MCF 10A (cell line): Measurements from ENCODE around the gene DYNLL1. TPM values are rescaled to one million over a fixed set of nuclear protein-coding genes. Genes with fewer than 3 reads are reported as not detected.

Experiments
- BruUV-seq: library from RNA; stranded (reverse); fragments of 400-500 nt; replicated peaks from 2 replicates; lab custom pipeline; 2021; lab: Mats Ljungman, UMichigan
- CTCF ChIA-PET: fragments of 300-600 bp; sonication (Branson Sonifier 250); formaldehyde crosslinking; extraction: SDS; loops from one replicate; lab custom pipeline; 2021; ENCODE audit warnings: antibody characterized with exemption, inconsistent platforms; lab: Yijun Ruan, JAX
- POLR2A ChIA-PET: fragments of 300-600, 350-650 bp; sonication (Branson Sonifier 250); formaldehyde crosslinking; extraction: SDS; loops from one replicate; lab custom pipeline; 2020; ENCODE audit warnings: antibody characterized with exemption, inconsistent platforms; lab: Yijun Ruan, JAX
- DNase-seq: peaks from one replicate; pipeline ENCODE4 v3.0.0-alpha.2; 2018; ENCODE audit not compliant: unreplicated experiment
- H3K27ac Mint-ChIP-seq: one replicate; pipeline ENCODE4 v1.8.0; 2022; ENCODE audit warnings: mild to moderate bottlenecking, low read depth, mixed read lengths; ENCODE audit not compliant: unreplicated experiment
- H3K27me3 Mint-ChIP-seq: one replicate; pipeline ENCODE4 v1.8.0; 2022; ENCODE audit warnings: mixed read lengths; ENCODE audit not compliant: insufficient read depth, unreplicated experiment
- H3K36me3 Mint-ChIP-seq: one replicate; pipeline ENCODE4 v1.8.0; 2022; ENCODE audit warnings: mild to moderate bottlenecking, moderate library complexity, mixed read lengths; ENCODE audit not compliant: insufficient read depth, unreplicated experiment
- H3K4me1 Mint-ChIP-seq: one replicate; pipeline ENCODE4 v1.8.0; 2022; ENCODE audit warnings: mixed read lengths; ENCODE audit not compliant: insufficient read depth, unreplicated experiment
- H3K4me3 Mint-ChIP-seq: one replicate; pipeline ENCODE4 v1.8.0; 2022; ENCODE audit warnings: mild to moderate bottlenecking, moderate library complexity, mixed read lengths; ENCODE audit not compliant: unreplicated experiment
- H3K9me3 Mint-ChIP-seq: one replicate; pipeline ENCODE4 v1.8.0; 2022; ENCODE audit warnings: mixed read lengths; ENCODE audit not compliant: unreplicated experiment
- CTCF ChIP-seq: fragments of 200-600 bp; IDR thresholded peaks from one replicate; pipeline ENCODE4 v1.8.0; 2022; ENCODE audit warnings: antibody characterized with exemption, mild to moderate bottlenecking; ENCODE audit not compliant: unreplicated experiment
- intact Hi-C: fragments of 100-400 bp; cut with micrococcal nuclease; formaldehyde crosslinking; loops from 2 replicates; pipeline ENCODE4 v1.14.1; 2022
- total RNA-seq: library from RNA; stranded (reverse); gene quantifications from 2 replicates; pipeline ENCODE4 v1.2.3, GENCODE V29; 2022

The DYNLL1 gene
- total RNA-seq, 1 experiment from 2014 or later: 247 TPM

- no peak for TF ChIP-seq CTCF
- no peak for DNase-seq
- Mint-ChIP-seq H3K4me1 (peaks cover 6% of the 10 kb centered on the region), H3K4me3 (no peak overlapping the region), H3K36me3 (peaks cover 6% of the 10 kb centered on the region), H3K27me3 (no peaks in the 10 kb centered on the region), H3K9me3 (no peaks in the 10 kb centered on the region), H3K27ac (no peak overlapping the region)
- ChIA-PET CTCF (interaction anchor here (1.7 kb wide), 1 partner anchor 103 kb away, joined by 3 read pairs; no protein-coding TSS in a partner anchor), POLR2A (interaction anchor here (1.1 kb wide), 1 partner anchor 15 kb away, joined by 4 read pairs; no protein-coding TSS in a partner anchor)
- intact Hi-C loops: no loop called here
- BruUV-seq: no TSS peak
Observed at GRCh38 chr12:120479458-120479857, 16.5 kb upstream of the DYNLL1 start.

- H3K4me3 Mint-ChIP-seq: no peak overlapping the region
- intact Hi-C loops: no loop called here
- ChIA-PET POLR2A (no interaction called here), CTCF (no interaction called here)
- no peaks in the 10 kb centered on the region for H3K9me3 Mint-ChIP-seq
- no TSS peak for BruUV-seq
- no peaks in the 10 kb centered on the region for H3K27me3 Mint-ChIP-seq
- H3K27ac Mint-ChIP-seq: no peak overlapping the region
- no peak for TF ChIP-seq CTCF
- DNase-seq: no peak
- H3K4me1 Mint-ChIP-seq: no peaks in the 10 kb centered on the region
- H3K36me3 Mint-ChIP-seq: no peaks in the 10 kb centered on the region
Observed at GRCh38 chr12:120480211-120480610, 15.7 kb upstream of the DYNLL1 start.

GRCh38 chr12:120481022-120481767 lies 14.7 kb upstream of the DYNLL1 start:
- Mint-ChIP-seq H3K27me3 (no peaks in the 10 kb centered on the region), H3K27ac (no peak overlapping the region), H3K9me3 (no peaks in the 10 kb centered on the region), H3K4me3 (no peak overlapping the region), H3K4me1 (no peaks in the 10 kb centered on the region), H3K36me3 (no peaks in the 10 kb centered on the region)
- no TSS peak for BruUV-seq
- no peak for TF ChIP-seq CTCF
- intact Hi-C loops: no loop called here
- POLR2A ChIA-PET: interaction anchor here (1.3 to 3.2 kb wide), 2 partner anchors 9 to 14 kb away, joined by 3 to 9 read pairs; no protein-coding TSS in a partner anchor
- no peak for DNase-seq
- CTCF ChIA-PET: interaction anchor here (1.2 kb wide), 1 partner anchor 12 kb away, joined by 4 read pairs; the partner anchor contains the start of gene SRSF9

- no peak overlapping the region for H3K4me3 Mint-ChIP-seq
- H3K27me3 Mint-ChIP-seq: no peaks in the 10 kb centered on the region
- DNase-seq: no peak
- no peaks in the 10 kb centered on the region for H3K9me3 Mint-ChIP-seq
- TF ChIP-seq CTCF: no peak
- BruUV-seq: no TSS peak
- H3K4me1 Mint-ChIP-seq: no peaks in the 10 kb centered on the region
- ChIA-PET CTCF (interaction anchor here (0.9 kb wide), 1 partner anchor 9 kb away, joined by 7 read pairs; no protein-coding TSS in a partner anchor), POLR2A (interaction anchor here (0.6 to 3.2 kb wide), 4 partner anchors 11 to 1977 kb away, joined by 3 to 9 read pairs (median 6); no protein-coding TSS in a partner anchor)
- intact Hi-C loops: no loop called here
- H3K27ac Mint-ChIP-seq: no peak overlapping the region
- peaks cover 5% of the 10 kb centered on the region for H3K36me3 Mint-ChIP-seq
Observed at GRCh38 chr12:120483621-120484020, 12.3 kb upstream of the DYNLL1 start.
